Measurements from ENCODE around the gene H3-3A.

- no peak for TF ChIP-seq SUZ12 (IDR thresholded peaks at IDR 0.05; ENCODE audit: extremely low read depth, insufficient read depth, insufficient read length)
- TF ChIP-seq YY1 (IDR thresholded peaks at IDR 0.05; ENCODE audit: insufficient read depth, insufficient read length), result no peak
- no peak for TF ChIP-seq ZNF274 (IDR thresholded peaks at IDR 0.05; ENCODE audit: low read depth, low read length)
Measured at GRCh38 chr1:226119169-226119568, 56.7 kb downstream of the H3-3A start.
